A673 (cell line): ENCODE results near the gene BROX. TPM values are rescaled to one million over a fixed set of nuclear protein-coding genes. Genes with fewer than 3 reads are reported as not detected.
"Not testable (repeated sequence)": the region's sequence is repeated elsewhere in the genome, so short reads cannot be mapped to it uniquely, and the experiment has no call there.

ENCODE experiments used
- Bru-seq: library from RNA; stranded (reverse); fragments of 400-500 nt; gene quantifications from one replicate; lab custom pipeline; 2021; lab: Mats Ljungman, UMichigan
- BruChase-seq, 2 experiments: library from RNA; stranded (reverse); fragments of 400-500 nt; gene quantifications; one replicate each; lab custom pipeline; 2021; lab: Mats Ljungman, UMichigan
- BruUV-seq: library from RNA; stranded (reverse); fragments of 400-500 nt; replicated peaks from 2 replicates; lab custom pipeline; 2021; lab: Mats Ljungman, UMichigan
- CTCF ChIA-PET: fragments of 300-600 bp; sonication (Branson Sonifier 250); formaldehyde crosslinking; loops from one replicate; lab custom pipeline; 2022; ENCODE audit warnings: antibody characterized with exemption; lab: Charles Lee
- POLR2A ChIA-PET: fragments of 300-600 bp; sonication (Branson Sonifier 250); formaldehyde crosslinking; loops from one replicate; lab custom pipeline; 2022; ENCODE audit warnings: antibody characterized with exemption; ENCODE audit not compliant: low non-redundant PET; lab: Charles Lee
- DNase-seq: peaks from one replicate; pipeline ENCODE4 v3.0.0-alpha.2; 2015; ENCODE audit warnings: low spot score
- H3K27ac ChIP-seq: fragments of 200-600 bp; sonication (generic); 2 replicates; pipeline ENCODE4 v1.5.1; 2016; ENCODE audit warnings: mixed run types, low read depth, mild to moderate bottlenecking, mixed read lengths, antibody characterized with exemption, low read length; ENCODE audit not compliant: poor library complexity, severe bottlenecking
- H3K27me3 ChIP-seq: fragments of 200-600 bp; sonication (generic); replicated peaks from 2 replicates; pipeline ENCODE4 v1.6.1; 2017; ENCODE audit warnings: mixed run types, low read depth, mild to moderate bottlenecking, mixed read lengths, antibody characterized with exemption, low read length; ENCODE audit not compliant: insufficient read depth, poor library complexity
- H3K36me3 ChIP-seq: fragments of 200-600 bp; sonication (generic); 2 replicates; pipeline ENCODE4 v1.6.1; 2016; ENCODE audit warnings: mixed run types, mild to moderate bottlenecking, mixed read lengths, antibody characterized with exemption, low read length; ENCODE audit not compliant: insufficient read depth, poor library complexity, severe bottlenecking
- H3K4me1 ChIP-seq: fragments of 200-600 bp; sonication (generic); 2 replicates; pipeline ENCODE4 v1.6.1; 2017; ENCODE audit warnings: mixed run types, mild to moderate bottlenecking, mixed read lengths, antibody characterized with exemption, low read length; ENCODE audit not compliant: insufficient read depth, poor library complexity, severe bottlenecking
- H3K4me3 ChIP-seq: fragments of 200-600 bp; sonication (generic); 2 replicates; pipeline ENCODE4 v1.5.1; 2016; ENCODE audit warnings: low read depth, mixed run types, mild to moderate bottlenecking, mixed read lengths, low read length; ENCODE audit not compliant: poor library complexity, severe bottlenecking
- H3K9me3 ChIP-seq: fragments of 200-600 bp; sonication (generic); 2 replicates; pipeline ENCODE4 v1.6.1; 2016; ENCODE audit warnings: mixed run types, low read depth, mild to moderate bottlenecking, mixed read lengths, antibody characterized with exemption, low read length; ENCODE audit not compliant: poor library complexity, severe bottlenecking
- CTCF ChIP-seq: fragments of 300-800, 200-600 bp; sonication (generic); conservative IDR thresholded peaks from 2 replicates; pipeline ENCODE4 v1.5.1; 2017; ENCODE audit warnings: low read depth, mild to moderate bottlenecking, antibody characterized with exemption, low read length, moderate library complexity, mixed read lengths
- EZH2 ChIP-seq: fragments of 200-600 bp; sonication (generic); IDR thresholded peaks from 2 replicates; pipeline ENCODE4 v1.6.1; 2017; ENCODE audit warnings: borderline replicate concordance, low read depth, mild to moderate bottlenecking, mixed read lengths, antibody characterized with exemption, low read length; ENCODE audit not compliant: poor library complexity, severe bottlenecking
- intact Hi-C: fragments of 100-400 bp; cut with micrococcal nuclease; formaldehyde crosslinking; loops from one replicate; pipeline ENCODE4 v1.10.0; 2022; ENCODE audit not compliant: unreplicated experiment
- long read RNA-seq: library from polyadenylated mRNA; stranded (forward); transcript quantifications from one replicate; pipeline ENCODE4 v2.0.0, GENCODE V29; 2022
- total RNA-seq: library from RNA; stranded (reverse); gene quantifications from 2 replicates; pipeline ENCODE4 v1.2.3, GENCODE V29; 2021

Gene BROX
- total RNA-seq (36.2 and 36.6 TPM in 2 replicates), Bru-seq, nascent RNA (percentile 82 among the genes with signal in this experiment), BruChase-seq, experiment 1, labeled RNA remaining after a 2-hour chase (percentile 82 among the genes with signal in this experiment), BruChase-seq, experiment 2, labeled RNA remaining after a 6-hour chase (percentile 93 among the genes with signal in this experiment)
- long read RNA-seq, full-length matches to known transcripts: 6 of 21 reads
- long read RNA-seq, partial matches to known transcripts: 4 of 21 reads
- long read RNA-seq, other reads (novel, unspliced or antisense): 11 of 21 reads

DNA sequence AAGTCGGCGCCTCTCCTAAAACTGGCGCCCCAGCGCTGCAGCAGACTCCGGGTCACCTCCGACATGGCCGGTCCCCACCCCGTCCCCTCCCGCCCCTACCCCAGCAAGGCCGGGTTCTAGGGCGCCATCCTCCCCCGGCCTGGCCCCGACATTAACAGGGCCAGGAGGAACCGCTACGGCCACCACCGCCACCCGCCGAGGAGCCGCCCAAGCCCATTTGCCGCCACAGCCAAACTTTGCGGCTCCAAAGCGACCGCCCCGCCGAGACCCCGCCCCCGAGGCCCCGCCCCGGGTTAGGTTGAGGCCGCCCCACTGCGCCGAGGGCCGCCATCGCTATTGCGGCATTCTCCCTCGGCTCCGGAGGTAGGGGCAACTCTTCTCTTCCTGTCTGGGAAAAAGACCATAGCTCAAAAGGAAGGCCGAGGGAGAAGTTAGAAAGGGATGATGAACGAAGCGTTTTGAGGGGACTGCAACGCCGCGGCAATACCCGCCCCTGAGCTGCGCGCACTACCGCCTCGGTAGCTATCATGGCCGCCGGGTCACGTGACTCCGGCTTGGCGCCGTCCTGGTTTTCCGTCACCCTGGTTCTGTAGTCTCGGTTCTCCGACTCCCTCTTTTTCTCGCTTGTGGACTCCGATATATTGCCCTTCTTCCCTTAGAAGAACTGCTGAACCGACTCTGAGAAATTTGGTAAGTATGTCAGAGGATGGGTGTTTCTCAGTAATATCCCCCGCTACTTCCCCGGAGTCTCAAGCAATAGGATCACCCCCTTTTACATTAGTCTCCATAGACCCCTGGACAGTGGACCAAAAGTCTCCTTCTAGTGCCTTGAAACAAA is at the start of gene BROX, which contains the start of gene AIDA:
Gene BROX (plus strand): TSS at position 312 of the 838 bp plus-strand sequence. CDS start 3,136 bp downstream, outside the sequence.
Gene AIDA (minus strand): TSS at position 239 of the 838 bp plus-strand sequence. CDS start 174 bp downstream, at position 65.
- peak within 1 kb of the TSS; percentile 71 for H3K4me3 ChIP-seq
- H3K9me3 ChIP-seq: no peaks in the 10 kb centered on the region
- no peaks in the 10 kb centered on the region for H3K27me3 ChIP-seq
- ChIA-PET CTCF (interaction anchor here (0.6 kb wide), 1 partner anchor 1032 kb away, joined by 3 read pairs; no protein-coding TSS in a partner anchor), POLR2A (no interaction called here)
- DNase-seq: peak; percentile 92
- no TSS peak for BruUV-seq
- TF ChIP-seq CTCF (no peak), EZH2 (no peak)
- H3K27ac ChIP-seq: peak within 1 kb of the TSS; percentile 99
- H3K4me1 ChIP-seq: peaks cover 8% of the 10 kb centered on the region
- H3K36me3 ChIP-seq: no peaks in the 10 kb centered on the region
- intact Hi-C loops: loop anchor here (1.0 to 2.0 kb wide), 2 partner anchors 68 to 247 kb away; no protein-coding TSS in a partner anchor

DNA sequence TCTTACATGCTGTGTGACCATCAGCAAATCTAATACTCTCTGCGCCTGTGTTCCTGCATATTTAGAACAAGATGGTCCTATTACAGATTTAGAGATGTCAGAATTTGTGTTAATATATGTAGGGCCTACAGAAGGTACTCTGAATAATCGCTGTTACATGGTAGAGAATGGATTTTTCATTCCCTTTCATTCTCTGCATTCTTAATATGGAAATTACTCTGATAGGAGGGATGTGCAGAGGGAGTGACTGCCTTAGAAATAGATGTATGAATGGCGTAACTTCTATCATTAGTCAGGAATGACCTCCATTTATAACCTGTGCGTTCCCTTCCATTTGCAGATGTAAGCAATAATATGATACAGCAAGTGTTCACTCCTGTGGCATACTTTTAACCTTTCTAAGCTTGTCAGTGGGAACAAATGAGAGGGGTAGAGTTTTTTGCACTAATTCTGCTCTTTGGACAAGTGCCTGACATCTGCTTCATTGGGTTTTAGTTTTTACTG is 48.9 kb upstream of the BROX start:
- DNase-seq: no peak
- intact Hi-C loops: no loop called here
- H3K27ac ChIP-seq: no peak overlapping the region
- no TSS peak for BruUV-seq
- no peaks in the 10 kb centered on the region for H3K27me3 ChIP-seq
- no peaks in the 10 kb centered on the region for H3K4me1 ChIP-seq
- peaks cover 95% of the 10 kb centered on the region for H3K36me3 ChIP-seq
- H3K4me3 ChIP-seq: no peak overlapping the region
- CTCF ChIA-PET: no interaction called here
- no peaks in the 10 kb centered on the region for H3K9me3 ChIP-seq
- no peak for TF ChIP-seq CTCF
- no peak for TF ChIP-seq EZH2
- POLR2A ChIA-PET: no interaction called here

DNA sequence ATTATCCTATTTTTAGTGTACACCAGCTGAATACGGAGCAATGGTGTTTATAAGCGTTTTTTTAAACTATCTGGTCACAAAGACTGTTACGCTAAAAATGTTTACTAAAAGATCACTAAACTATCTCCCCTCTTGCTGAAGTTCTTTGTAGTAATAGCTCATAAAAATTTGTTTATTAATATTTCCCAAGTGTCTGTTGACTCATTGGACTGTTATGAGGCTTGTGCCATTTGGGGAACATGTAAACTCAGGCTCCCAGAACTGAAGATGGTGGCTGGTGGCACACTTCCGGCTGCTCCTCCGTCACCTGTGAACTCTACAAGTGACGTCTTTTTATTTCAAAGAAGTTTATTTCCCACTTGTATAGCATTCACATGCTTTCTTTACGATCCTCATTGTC is 46.4 kb upstream of the BROX start:
- POLR2A ChIA-PET: no interaction called here
- intact Hi-C loops: no loop called here
- no peak overlapping the region for H3K4me3 ChIP-seq
- no TSS peak for BruUV-seq
- DNase-seq: no peak
- peaks cover 70% of the 10 kb centered on the region for H3K36me3 ChIP-seq
- H3K27ac ChIP-seq: no peak overlapping the region
- no peak for TF ChIP-seq CTCF
- no peak for TF ChIP-seq EZH2
- H3K27me3 ChIP-seq: no peaks in the 10 kb centered on the region
- CTCF ChIA-PET: no interaction called here
- H3K4me1 ChIP-seq: no peaks in the 10 kb centered on the region
- H3K9me3 ChIP-seq: no peaks in the 10 kb centered on the region

- POLR2A ChIA-PET, H3K4me3 ChIP-seq, CTCF ChIA-PET, H3K27ac ChIP-seq, DNase-seq, H3K27me3 ChIP-seq, intact Hi-C loops, H3K9me3 ChIP-seq, BruUV-seq, H3K4me1 ChIP-seq: not testable (repeated sequence)
- H3K36me3 ChIP-seq: peaks cover 59% of the 10 kb centered on the region
Observed at GRCh38 chr1:222668184-222668583, 44.2 kb upstream of the BROX start.

GRCh38 chr1:222669107-222669506 is 43.3 kb upstream of the BROX start:
- H3K36me3 ChIP-seq: peaks cover 52% of the 10 kb centered on the region
- BruUV-seq, H3K4me1 ChIP-seq, H3K27me3 ChIP-seq, CTCF ChIA-PET, intact Hi-C loops, POLR2A ChIA-PET, DNase-seq, H3K27ac ChIP-seq, H3K4me3 ChIP-seq, H3K9me3 ChIP-seq: not testable (repeated sequence)
